MM.1S (cell line): ENCODE measurements around the gene COL26A1.

ENCODE experiments used
- CTCF ChIP-seq: fragments of 300-600 bp; sonication (generic); IDR thresholded peaks from 2 replicates; pipeline ENCODE4 v1.5.1; 2016; ENCODE audit warnings: antibody characterized with exemption, low read length, mixed read lengths
- EZH2 ChIP-seq: fragments of 300-600 bp; sonication (generic); optimal IDR thresholded peaks from 2 replicates; pipeline ENCODE3; 2017; ENCODE audit warnings: low read depth, mild to moderate bottlenecking, antibody characterized with exemption, low read length, mixed read lengths
- EZH2phosphoT487 ChIP-seq: fragments of 300-600 bp; sonication (generic); IDR thresholded peaks from 2 replicates; pipeline ENCODE4 v1.6.1; 2018; ENCODE audit warnings: antibody characterized with exemption, low read length

DNA sequence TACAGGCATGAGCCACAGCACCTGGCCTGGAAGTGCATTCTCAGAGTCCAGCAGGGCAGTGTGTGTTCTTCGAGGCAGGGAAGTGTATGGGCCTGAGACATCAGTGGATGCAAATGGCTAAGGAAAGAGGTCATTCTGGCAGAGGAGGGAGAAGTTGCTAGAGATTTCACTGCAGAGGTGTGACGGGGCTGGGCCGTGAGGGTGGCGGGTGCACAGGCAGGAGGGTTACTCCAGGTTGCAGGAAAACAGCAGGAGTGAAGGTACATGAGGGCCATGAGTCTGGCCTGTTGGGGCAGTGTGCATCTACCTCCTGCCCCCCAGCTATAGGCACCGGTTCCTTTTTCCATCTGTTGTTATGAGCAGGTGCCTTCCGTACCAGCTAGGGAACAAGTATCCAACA is 29.3 kb downstream of the COL26A1 start:
- TF ChIP-seq CTCF = no peak
- no peak for TF ChIP-seq EZH2
- no peak for TF ChIP-seq EZH2phosphoT487
